Stimulated activated CD8-positive, alpha-beta memory T cell treated with anti-CD3 and anti-CD28 coated beads, Interleukin-7, amount 100 ng/mL, for 1 hour (primary cell): ENCODE measurements around the gene GMNN.
"Not testable (repeated sequence)": the region's sequence is repeated elsewhere in the genome, so short reads cannot be mapped to it uniquely, and the experiment has no call there.

Experiments
- DNase-seq, 2 donors: peaks; one replicate each; pipeline ENCODE4 v3.0.0-alpha.2; 2020; ENCODE audit warnings: low read depth in 2 of 2

Gene GMNN

DNA sequence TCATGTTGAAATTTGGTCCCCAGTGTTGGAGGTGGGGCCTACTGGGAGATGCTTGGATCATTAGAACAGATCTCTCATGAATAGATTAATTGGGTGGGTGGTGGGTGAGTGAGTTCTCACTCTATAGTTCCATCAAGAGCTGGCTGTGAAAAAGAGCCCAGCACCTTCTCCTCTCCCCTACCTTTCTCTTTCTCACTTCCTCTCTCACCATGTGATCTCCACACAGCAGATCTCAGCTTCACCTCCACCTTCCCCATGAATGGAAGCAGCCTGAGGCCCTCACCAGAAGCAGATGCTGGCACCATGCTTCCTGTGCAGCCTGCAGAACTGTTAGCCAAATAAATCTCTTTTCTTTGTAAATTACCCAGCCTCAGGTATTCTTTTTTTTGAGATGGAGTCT lies 12.9 kb upstream of the GMNN start:
- no peak for DNase-seq

DNA sequence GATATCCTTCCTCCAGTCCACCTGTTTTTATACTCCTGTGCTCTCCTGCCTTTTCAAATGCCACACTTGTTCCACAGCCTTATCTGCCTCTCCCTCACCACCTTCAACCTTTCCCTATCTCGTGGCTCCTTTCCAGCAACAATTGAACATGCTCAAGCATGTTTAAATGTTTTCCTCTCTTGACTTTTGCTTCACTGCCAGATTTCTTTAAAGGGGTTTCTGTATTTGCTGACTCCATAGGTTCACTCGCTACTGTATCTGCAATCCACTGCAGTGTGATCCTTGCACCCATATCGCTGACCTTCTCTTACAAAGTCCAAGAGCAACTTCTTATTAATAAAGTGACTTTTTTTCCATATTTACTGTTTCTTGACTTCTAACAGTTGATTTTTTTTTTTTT lies 11.2 kb upstream of the GMNN start:
- DNase-seq: no peak

DNA sequence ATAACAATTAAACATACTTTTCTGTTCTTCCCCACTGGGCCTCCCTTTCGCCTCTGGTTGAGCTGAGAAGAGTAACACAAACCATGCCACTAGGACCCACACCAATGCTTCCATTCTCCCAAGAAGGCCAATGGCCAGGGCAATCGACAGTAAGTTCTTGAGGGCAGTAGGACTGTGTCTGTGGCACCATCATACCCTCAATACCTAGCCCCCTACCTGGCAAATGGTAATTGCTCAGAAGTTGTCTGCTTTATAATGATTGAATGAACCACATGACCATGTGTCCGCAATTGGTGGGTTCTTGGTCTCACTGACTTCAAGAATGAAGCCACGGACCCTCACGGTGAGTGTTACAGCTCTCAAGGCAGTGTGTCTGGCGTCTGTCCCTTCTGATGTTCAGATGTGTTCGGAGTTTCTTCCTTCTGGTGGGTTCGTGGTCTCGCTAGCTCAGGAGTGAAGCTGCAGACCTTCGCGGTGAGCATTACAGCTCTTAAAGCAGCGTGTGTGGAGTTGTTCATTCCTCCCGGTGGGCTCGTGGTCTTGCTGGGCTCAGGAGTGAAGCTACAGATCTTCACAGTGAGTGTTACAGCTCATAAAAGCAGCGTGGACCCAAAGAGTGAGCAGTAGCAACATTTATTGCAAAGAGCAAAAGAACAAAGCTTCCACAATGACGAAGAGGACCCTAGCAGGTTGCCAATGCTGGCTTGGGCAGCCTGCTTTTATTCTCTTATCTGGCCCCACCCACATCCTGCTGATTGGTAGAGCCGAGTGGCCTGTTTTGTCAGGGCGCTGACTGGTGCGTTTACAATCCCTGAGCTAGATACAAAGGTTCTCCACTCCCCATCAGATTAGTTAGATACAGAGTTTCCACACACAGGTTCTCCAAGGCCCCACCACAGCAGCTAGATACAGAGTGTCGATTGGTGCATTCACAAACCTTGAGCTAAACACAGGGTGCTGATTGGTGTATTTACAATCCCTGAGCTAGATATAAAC lies 9.6 kb upstream of the GMNN start:
- DNase-seq: not testable (repeated sequence)

DNA sequence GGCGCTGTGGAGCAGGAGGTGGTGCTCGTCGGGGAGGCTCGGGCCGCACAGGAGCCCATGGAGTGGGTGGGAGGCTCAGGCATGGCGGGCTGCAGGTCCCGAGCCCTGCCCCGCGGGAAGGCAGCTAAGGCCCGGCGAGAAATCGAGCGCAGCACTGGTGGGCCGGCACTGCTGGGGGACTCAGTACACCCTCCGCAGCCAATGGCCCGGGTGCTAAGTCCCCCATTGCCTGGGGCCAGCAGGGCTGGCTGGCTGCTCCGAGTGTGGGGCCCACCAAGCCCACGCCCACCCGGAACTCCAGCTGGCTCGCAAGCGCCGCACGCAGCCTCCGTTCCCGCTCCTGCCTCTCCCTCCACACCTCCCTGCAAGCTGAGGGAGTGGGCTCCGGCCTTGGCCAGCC lies 8.8 kb upstream of the GMNN start:
- DNase-seq: not testable (repeated sequence)

DNA sequence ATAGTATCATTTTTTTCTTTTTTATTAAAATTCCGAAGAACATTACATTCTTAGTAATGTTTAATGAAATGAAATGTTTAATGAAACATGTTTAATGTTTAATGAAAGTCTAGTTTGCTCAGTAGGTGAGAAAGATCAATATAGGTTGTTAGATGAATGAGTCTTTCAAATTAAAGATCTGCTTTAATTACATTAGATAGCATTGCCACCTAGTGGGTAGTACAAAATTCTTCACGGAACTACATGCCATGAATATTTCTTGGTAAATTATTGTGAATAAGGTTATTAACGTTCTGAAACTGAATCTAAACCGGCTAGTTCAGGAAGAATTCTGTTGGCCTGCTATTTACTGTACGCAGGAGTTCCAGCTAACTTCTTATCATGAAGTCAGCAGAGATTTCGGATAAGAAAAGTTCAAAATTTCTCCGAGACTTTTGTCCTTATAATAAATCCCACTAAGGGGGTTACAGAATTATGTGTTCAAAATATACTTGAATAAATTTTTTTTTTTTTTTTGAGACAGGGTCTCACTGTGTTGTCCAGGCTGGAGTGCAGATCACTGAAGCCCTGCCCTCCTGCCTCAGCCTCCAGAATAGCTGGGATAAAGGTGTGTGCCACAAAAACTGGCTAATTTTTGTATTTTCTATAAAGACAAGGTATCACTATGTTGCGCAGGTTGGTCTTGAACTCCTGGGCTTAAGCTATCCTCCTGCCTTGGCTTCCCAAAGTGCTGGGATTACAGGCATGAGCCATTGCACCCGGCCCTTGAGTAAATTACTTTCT lies 7.9 kb upstream of the GMNN start:
- DNase-seq: no peak

DNA sequence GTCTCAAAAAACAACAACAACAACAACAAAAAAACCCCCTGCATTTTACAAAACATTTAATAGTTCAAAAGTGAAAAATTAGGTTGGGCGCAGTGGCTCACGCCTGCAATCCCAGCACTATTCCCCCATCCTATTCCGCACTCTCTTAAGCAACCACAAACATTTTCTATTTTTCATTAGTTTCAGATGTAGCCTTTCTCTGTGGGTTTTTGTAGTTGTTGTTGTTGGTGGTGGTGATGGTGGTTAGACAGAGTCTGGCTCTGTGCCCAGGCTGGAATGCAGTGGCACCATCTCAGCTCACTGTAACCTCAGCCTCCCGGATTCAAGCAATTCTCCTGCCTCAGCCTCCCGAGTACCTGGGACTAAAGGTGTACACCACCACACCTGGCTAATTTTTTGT lies 6.4 kb upstream of the GMNN start:
- no peak for DNase-seq

DNA sequence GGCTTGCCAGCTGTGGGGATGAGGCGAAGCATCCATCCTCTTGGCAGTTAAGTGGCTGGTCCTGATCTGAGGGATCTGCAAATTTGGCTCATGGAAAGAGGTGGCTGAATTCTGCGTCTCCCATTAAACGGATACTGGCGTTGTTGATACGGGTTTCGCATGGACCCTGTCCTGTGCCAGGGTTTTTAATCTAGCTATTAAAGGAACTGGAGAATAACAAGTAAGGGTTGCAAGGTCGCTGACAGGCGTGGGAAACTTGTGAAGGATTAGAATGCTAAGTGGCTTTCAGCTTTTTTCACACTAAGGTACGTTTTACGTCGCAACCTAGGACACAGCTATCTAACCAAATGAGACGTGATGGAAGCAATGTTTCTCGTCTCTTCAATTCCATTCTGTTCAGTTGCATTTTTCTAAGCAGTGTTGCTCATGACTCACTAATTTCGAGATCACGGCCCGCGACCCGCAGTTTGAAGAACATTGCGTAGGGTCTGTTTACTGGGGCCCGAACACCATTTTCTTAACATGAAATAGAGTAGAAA lies 852 bp downstream of the GMNN start:
- DNase-seq: no peak

DNA sequence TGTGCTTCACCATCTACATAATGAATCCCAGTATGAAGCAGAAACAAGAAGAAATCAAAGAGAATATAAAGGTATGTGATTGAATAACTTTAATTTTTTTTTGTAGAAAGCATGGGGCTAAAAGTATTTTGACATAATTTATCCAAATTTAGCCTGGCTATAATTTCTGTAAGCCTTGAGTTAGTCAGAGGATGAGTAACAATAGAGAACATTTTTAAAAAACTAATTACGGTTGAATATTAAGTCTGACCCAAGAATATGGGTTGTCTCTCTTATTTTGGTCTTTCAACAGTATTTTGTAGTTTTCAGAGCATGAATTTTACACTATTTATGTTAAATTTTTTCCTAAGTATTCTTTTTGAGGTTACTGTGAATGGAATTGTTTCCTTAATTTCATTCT lies 2.5 kb downstream of the GMNN start:
- DNase-seq: no peak

DNA sequence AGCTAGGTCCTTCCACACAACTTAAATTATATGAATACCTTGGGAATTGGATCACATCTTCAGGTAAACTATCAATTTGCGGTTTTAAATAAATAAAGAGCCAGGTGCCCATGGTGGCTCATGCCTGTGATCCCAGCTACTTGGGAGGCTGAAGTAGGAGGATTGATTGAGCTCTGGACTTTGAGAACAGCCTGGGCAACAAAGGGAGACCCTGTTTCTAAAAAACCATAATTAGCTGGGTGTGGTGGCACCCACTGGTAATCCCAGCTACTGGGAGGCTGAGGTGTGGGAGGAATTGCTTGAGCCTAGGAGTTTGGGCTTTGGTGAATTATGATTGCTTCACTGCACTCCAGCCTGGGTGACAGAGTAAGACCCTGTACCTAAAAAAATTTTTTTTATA lies 3.4 kb downstream of the GMNN start:
- DNase-seq: no peak

DNA sequence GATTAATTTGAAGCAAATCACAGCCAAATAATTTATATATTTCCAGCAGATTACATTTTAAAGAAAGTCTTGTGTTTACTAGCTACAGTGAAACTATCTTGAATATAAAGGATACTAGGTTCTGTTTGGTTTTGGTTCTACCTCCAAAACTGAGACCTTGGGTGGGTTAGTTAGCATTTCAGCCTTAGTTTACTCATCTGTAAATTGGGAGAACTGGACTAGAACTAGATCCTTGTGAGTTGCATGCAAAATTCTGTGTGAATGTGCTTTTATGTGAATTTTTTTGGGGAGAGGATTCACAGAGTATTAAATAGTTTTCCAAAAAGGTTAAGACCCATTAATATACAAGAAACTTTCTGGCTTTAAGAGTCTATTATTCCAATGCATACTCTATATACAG lies 4.1 kb downstream of the GMNN start:
- DNase-seq: no peak

DNA sequence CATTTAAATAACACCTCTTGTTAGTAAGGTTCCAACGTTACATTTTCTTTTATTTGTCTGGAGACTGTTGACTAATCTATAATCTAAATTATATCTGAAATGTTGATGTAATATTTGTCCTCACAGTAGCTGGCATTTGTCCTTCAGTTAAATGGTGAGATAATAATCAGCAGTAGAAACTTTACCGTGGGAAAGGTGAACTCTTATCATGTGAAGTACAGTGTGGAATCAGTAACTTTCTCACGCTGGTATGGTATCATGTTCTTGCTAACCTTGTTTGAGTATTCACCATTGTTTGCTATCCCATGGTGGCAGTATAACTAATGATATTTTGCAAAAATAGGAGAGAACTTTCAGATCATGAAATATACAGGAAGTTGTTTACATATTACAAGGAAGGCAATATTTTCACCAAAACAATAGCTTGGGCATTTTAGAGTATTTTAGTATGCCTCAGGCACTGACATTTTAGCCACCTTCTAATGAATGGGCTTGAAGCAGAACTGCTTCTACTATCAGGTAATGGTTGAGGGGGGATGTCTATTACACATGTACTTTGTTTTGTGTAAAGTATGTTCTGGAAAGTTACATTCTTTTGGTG lies 4.8 kb downstream of the GMNN start:
- DNase-seq: no peak

DNA sequence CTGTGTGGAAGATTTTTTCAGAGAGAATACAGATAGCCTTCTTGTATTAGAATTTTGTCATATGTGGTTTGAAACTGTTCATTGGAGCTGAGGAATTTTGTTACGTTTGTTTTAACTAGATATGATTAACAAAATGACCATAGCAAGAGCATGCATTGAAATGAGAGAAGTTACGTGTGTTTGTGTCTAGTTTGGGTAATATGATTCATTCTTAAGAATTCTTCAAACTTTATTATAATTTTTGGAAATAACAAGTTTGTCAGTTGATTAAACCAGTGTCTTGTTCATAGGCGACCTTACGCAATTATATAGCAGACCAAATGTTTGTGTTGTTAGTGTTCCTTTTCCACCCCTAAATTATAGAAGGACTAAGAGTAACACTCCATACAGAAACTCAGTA lies 5.5 kb downstream of the GMNN start:
- DNase-seq: no peak

DNA sequence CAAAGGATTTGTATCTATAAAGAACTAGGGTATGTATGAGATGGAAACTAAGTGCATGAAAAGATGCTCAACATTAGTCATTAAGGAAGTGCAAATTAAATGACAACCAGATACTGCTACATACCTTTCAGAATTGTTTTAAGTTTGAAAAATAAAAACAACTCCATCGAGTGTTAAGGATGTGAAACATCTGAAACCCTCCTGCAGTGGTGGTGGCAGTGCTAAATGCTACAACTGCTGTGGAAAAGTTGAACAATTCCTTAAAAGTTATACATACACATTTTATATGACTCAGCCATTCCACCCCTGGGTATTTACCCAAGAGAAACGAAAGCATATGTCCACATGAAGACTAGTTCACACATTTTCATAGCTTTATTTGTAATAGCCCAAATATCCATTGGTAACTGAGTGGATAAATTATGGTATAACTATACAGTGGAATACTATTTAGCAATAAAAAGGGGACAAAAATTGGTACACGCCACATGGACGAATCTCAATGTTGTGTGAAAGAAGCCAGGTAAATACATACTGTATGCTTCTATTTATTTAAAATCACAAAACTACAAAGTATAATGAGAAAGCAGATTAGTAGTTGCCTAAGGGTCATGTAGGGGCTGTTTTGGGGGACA lies 13.4 kb downstream of the GMNN start:
- DNase-seq: no peak

DNA sequence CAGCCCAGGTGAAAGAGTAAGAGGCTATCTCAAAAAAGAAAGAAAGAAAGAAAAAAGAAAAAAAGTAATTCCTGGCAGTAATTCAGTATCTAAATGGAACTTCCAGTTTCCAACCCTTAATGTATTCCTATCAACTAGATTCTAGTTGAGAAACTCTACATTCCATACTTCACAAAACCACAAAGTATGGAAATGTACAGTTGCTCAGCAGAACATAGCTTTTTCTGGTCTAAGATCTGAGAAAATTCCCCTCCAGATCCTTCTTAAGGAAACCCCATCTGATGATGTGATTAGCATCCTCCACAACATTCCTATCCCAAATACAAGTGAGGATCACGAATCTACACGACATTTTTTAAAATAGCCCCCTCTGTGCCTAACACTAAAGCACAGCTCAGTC lies 20.4 kb downstream of the GMNN start:
- DNase-seq: no peak

DNA sequence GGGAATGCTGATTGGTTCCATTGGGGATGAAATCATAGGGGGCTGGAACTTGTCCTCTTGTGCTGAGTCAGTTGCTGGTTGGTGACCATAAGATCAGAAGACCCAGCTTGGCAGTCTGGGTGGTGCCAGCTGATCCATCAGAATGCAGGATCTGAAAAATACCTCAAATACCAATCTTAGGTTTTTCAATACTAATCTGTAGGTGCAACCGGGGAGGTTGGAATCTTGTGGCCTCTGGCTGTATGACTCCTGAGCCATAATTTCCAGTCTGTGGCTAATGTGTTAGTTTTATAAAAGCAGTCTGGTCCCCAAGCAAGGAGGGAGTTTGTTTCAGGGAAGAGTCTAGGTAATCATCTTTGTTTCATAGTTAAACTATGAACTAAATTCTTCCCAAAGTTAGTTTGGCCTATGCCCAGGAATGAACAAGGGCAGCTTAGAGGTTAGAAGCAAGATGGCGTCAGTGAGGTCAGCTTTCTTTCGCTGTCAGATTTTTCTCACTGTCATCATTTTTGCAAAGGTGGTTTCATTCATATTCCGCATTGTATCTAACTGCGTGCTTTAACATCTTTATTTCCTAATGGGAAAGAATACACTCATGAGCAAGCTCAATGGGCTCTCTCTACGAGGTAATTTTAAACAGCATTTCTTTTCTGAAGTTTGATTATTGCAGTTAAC lies 22.0 kb downstream of the GMNN start:
- no peak for DNase-seq

DNA sequence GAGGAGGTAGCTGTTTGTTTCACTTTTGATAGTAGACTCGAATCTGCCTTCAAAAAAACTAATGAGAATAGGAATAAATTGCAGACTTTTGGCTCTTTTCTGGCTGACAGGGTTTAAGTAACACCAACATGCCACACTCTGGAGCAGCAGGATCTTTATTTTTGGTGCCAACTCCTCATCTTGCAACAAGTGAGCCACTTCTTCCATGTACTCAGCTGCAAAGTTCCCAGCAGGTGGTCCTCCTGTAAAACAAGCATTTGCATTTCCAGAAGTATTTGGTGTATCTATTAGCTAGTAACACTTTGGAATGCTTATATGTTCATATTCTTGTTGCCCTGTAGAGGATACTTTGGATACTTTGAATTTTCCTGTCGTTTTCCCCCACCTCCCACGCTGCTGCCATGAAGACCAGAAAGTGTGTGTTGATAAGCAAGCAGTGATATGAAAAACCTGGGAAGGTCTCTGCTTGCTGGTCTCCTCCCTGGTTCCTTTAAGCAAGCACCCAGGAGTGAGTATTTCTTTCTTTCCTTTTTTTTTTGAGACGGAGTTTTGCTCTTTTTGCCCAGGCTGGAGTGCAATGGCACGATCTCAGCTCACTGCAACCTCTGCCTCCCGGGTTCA lies 23.0 kb downstream of the GMNN start:
- no peak for DNase-seq

DNA sequence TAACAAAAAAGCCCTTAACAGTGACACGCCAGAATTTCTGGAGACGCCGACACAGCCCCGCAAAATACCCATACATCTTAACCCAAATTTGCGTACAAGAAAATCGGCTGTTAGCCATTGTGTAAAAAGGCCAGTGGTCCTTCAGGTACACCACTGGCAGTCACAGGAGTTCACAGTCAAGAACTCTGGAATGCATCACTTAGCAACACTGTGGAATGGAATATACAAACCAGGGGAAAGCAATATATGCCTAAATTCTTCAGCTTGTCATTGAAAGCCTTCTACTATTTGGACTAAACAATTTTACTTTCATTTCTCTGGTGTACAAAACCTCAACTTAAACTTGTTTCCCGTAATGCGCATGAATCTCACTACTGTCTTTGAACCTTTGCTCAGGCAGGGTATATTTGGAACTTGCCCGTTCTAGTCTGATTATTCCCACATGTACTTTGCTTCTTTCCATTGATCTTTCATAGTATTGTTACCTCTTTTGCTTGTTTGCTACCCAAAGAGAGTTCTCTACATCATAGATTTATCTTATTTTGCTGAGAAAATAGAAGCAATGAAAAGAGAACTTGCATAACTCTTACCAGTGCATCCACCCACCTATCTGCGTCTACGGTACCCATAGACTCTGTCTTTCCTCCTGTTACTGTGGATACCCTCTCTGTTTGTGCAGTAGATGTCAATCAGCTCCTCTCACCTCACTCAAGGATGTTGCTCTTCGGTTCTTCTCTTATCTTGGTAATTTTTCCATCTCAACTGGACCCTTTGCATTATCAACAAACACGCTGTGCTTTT lies 24.2 kb downstream of the GMNN start, which contains the start of gene ARMH2:
Gene ARMH2 (minus strand): TSS at position 178 of the 801 bp plus-strand sequence. CDS start 60 bp downstream, at position 118.
- no peak for DNase-seq

DNA sequence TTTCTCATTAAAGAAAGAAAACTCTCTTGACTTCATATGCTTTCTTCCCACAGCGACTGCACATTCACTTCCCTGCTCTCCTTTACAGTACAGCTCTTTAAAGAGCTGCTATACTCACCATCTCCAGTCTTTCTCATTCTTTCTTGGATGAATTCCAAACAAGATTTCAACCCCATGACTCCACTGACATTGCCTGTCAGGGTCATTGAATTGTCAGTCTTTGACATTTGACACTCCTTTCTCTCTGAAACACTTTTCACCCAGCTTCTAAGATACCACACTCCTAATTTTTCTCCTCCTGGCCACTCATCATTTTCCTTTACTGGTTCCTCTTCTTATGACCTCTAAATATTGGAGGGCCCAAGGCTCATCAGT lies 24.8 kb downstream of the GMNN start:
- no peak for DNase-seq

DNA sequence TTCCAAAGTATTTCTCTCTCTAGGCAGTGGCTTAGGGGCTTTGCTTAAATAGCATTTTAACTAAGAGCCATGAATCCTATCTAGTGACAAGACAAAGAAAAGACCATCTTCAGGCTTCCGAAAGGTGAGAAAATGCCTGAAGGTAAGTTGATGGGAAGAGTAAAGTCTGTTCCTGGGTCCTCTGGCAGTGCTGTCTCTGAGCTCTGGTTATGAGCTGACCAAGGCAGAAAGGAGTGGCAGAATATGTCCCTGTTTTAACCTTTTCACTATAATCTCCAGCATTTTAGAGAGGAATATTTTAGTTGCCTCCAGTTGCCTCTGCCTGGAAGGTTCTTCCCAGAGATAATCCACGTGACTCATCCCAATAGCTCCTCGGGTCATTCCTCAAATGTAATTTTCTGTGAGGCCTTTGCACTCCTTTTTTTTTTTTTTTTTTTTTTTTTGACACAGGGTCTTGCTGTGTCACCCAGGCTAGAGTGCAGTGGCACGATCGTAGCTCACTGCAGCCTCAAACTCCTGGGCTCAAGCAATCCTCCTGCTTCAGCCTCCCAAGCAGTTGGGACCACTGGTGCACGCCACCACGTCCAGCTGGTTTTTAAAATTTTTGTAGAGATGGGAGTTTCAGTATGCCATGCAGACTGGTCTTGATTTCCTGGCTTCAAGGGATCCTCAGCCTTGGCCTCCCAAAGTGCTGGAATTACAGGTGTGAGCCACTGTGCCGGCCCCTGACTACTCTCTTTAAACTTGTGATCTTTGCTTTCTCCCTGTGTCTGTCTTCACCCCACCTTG lies 27.7 kb downstream of the GMNN start:
- no peak for DNase-seq
